PC-9 (cell line): ENCODE data around the gene DHX38. TPM values are rescaled to one million over a fixed set of nuclear protein-coding genes. Genes with fewer than 3 reads are reported as not detected.
"Not testable (repeated sequence)": the region's sequence is repeated elsewhere in the genome, so short reads cannot be mapped to it uniquely, and the experiment has no call there.

Experiments
- BruUV-seq: library from RNA; stranded (reverse); fragments of 400-500 nt; replicated peaks from 2 replicates; lab custom pipeline; 2021; lab: Mats Ljungman, UMichigan
- CTCF ChIA-PET: fragments of 300-600 bp; sonication (Branson Sonifier 250); formaldehyde crosslinking; loops from one replicate; lab custom pipeline; 2022; ENCODE audit warnings: antibody characterized with exemption; lab: Charles Lee
- POLR2A ChIA-PET: fragments of 300-600 bp; sonication (Branson Sonifier 250); formaldehyde crosslinking; loops from one replicate; lab custom pipeline; 2022; ENCODE audit warnings: antibody characterized with exemption; ENCODE audit not compliant: unreplicated experiment; lab: Charles Lee
- DNase-seq, 2 experiments: peaks; one replicate each; pipeline versions ENCODE4 v3.0.0 to v3.0.0-alpha.2; 2015 to 2022; ENCODE audit warnings: mixed read lengths in 1 of 2
- H2AFZ ChIP-seq: fragments of 200-600 bp; sonication (generic); 2 replicates; pipeline ENCODE4 v1.8.1; 2017; ENCODE audit warnings: antibody characterized with exemption
- H3F3A ChIP-seq: fragments of 200-600 bp; sonication (generic); 2 replicates; pipeline ENCODE4 v1.8.1; 2017; ENCODE audit warnings: antibody characterized with exemption, mild to moderate bottlenecking, low read depth; ENCODE audit not compliant: insufficient read depth
- H3K27ac ChIP-seq: fragments of 200-600 bp; sonication (generic); 2 replicates; pipeline ENCODE4 v1.6.1; 2016; ENCODE audit warnings: mixed run types
- H3K27me3 ChIP-seq: fragments of 200-600 bp; sonication (generic); 2 replicates; pipeline ENCODE4 v1.6.1; 2016; ENCODE audit warnings: low read depth, mixed run types; ENCODE audit not compliant: insufficient read depth
- H3K36me3 ChIP-seq: fragments of 200-600 bp; sonication (generic); 2 replicates; pipeline ENCODE4 v1.6.1; 2016; ENCODE audit warnings: low read depth, mixed run types
- H3K4me1 ChIP-seq: fragments of 200-600 bp; sonication (generic); replicated peaks from 2 replicates; pipeline ENCODE4 v1.6.1; 2016; ENCODE audit warnings: mixed run types; ENCODE audit not compliant: insufficient read depth
- H3K4me2 ChIP-seq: fragments of 200-600 bp; sonication (generic); 2 replicates; pipeline ENCODE4 v1.6.1; 2017; ENCODE audit warnings: mixed run types
- H3K4me3 ChIP-seq: fragments of 200-600 bp; sonication (generic); 2 replicates; pipeline ENCODE4 v1.6.1; 2016; ENCODE audit warnings: mixed run types
- H3K79me2 ChIP-seq: fragments of 200-600 bp; sonication (generic); 2 replicates; pipeline ENCODE4 v1.6.1; 2017; ENCODE audit warnings: low read depth, mixed run types
- H3K9me2 ChIP-seq: fragments of 200-600 bp; sonication (generic); 2 replicates; pipeline ENCODE4 v1.8.1; 2017; ENCODE audit warnings: mild to moderate bottlenecking; ENCODE audit not compliant: insufficient read depth
- H3K9me3 ChIP-seq: fragments of 200-600 bp; sonication (generic); 2 replicates; pipeline ENCODE4 v1.8.1; 2016; ENCODE audit warnings: low read depth; ENCODE audit not compliant: insufficient read depth
- H4K20me1 ChIP-seq: fragments of 200-600 bp; sonication (generic); 2 replicates; pipeline ENCODE4 v1.8.1; 2017; ENCODE audit not compliant: insufficient read depth
- EZH2 ChIP-seq: fragments of 200-600 bp; sonication (generic); IDR thresholded peaks from 2 replicates; pipeline ENCODE4 v1.8.0; 2017; ENCODE audit warnings: antibody characterized with exemption, low read depth
- intact Hi-C: fragments of 100-400 bp; cut with micrococcal nuclease; formaldehyde crosslinking; loops from one replicate; pipeline ENCODE4 v1.10.0; 2022; ENCODE audit not compliant: unreplicated experiment
- total RNA-seq: library from RNA; stranded (reverse); gene quantifications from 2 replicates; pipeline ENCODE4 v1.2.3, GENCODE V29; 2021
- TF ChIP-seq, protein P1 (sequence below): fragments of 200-600 bp; sonication (generic); conservative IDR thresholded peaks from 2 replicates; pipeline ENCODE4 v1.6.1; 2017; ENCODE audit warnings: mixed run types, antibody characterized with exemption, mild to moderate bottlenecking, moderate library complexity

DHX38 gene
- total RNA-seq, 1 experiment from 2014 or later, result 58.9 TPM

DNA sequence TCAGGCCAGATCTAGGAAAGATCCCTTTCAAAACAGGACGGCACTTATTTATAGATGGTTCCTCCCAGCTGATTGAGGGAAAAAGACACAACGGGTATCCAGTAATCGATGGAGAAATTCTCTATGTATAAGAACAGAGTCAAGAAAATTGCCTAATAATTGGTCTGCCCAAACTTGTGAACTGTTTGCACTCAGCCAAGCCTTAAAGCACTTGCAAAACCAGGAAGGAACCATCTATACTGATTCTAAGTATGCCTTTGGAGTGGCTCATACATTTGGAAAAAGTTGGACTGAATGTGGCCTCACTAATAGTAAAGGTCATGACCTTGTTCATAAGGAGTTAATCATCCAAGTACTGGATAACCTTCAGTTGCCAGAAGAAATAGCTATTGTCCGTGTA is 24.7 kb upstream of the DHX38 start:
- no peak overlapping the region for H3K4me3 ChIP-seq
- no peak overlapping the region for H2AFZ ChIP-seq
- no peaks in the 10 kb centered on the region for H3K36me3 ChIP-seq
- CTCF ChIA-PET, result no interaction called here
- H4K20me1 ChIP-seq, result no peaks in the 10 kb centered on the region
- DNase-seq, result no peak
- intact Hi-C loops, result no loop called here
- H3K9me3 ChIP-seq, result no peaks in the 10 kb centered on the region
- no TSS peak for BruUV-seq
- no peaks in the 10 kb centered on the region for H3K9me2 ChIP-seq
- H3K4me1 ChIP-seq, result no peaks in the 10 kb centered on the region
- no peak overlapping the region for H3K4me2 ChIP-seq
- no peaks in the 10 kb centered on the region for H3F3A ChIP-seq
- H3K27ac ChIP-seq, result no peak overlapping the region
- no peaks in the 10 kb centered on the region for H3K79me2 ChIP-seq
- TF ChIP-seq, protein P1, sequence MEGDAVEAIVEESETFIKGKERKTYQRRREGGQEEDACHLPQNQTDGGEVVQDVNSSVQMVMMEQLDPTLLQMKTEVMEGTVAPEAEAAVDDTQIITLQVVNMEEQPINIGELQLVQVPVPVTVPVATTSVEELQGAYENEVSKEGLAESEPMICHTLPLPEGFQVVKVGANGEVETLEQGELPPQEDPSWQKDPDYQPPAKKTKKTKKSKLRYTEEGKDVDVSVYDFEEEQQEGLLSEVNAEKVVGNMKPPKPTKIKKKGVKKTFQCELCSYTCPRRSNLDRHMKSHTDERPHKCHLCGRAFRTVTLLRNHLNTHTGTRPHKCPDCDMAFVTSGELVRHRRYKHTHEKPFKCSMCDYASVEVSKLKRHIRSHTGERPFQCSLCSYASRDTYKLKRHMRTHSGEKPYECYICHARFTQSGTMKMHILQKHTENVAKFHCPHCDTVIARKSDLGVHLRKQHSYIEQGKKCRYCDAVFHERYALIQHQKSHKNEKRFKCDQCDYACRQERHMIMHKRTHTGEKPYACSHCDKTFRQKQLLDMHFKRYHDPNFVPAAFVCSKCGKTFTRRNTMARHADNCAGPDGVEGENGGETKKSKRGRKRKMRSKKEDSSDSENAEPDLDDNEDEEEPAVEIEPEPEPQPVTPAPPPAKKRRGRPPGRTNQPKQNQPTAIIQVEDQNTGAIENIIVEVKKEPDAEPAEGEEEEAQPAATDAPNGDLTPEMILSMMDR, result no peak
- TF ChIP-seq EZH2, result no peak
- H3K27me3 ChIP-seq, result peaks cover 16% of the 10 kb centered on the region; the same call in 1 of the 2 replicates
- POLR2A ChIA-PET, result no interaction called here

GRCh38 chr16:72072514-72073342 is 20.9 kb upstream of the DHX38 start:
- Histone ChIP-seq H3K79me2 (no peaks in the 10 kb centered on the region), H3K9me2 (no peaks in the 10 kb centered on the region), H3K27ac (no peak overlapping the region), H3K36me3 (no peaks in the 10 kb centered on the region), H2AFZ (no peak overlapping the region), H3K4me2 (no peak overlapping the region), H3K4me1 (no peaks in the 10 kb centered on the region), H3K4me3 (no peak overlapping the region), H3K27me3 (no peaks in the 10 kb centered on the region), H3K9me3 (no peaks in the 10 kb centered on the region), H3F3A (no peaks in the 10 kb centered on the region), H4K20me1 (no peaks in the 10 kb centered on the region)
- TF ChIP-seq EZH2, result no peak
- POLR2A ChIA-PET, result no interaction called here
- DNase-seq, result no peak
- CTCF ChIA-PET, result interaction anchor here (0.6 kb wide), 2 partner anchors 321 to 462 kb away, joined by 7 to 9 read pairs; no protein-coding TSS in a partner anchor
- BruUV-seq, result no TSS peak
- intact Hi-C loops, result no loop called here

DNA sequence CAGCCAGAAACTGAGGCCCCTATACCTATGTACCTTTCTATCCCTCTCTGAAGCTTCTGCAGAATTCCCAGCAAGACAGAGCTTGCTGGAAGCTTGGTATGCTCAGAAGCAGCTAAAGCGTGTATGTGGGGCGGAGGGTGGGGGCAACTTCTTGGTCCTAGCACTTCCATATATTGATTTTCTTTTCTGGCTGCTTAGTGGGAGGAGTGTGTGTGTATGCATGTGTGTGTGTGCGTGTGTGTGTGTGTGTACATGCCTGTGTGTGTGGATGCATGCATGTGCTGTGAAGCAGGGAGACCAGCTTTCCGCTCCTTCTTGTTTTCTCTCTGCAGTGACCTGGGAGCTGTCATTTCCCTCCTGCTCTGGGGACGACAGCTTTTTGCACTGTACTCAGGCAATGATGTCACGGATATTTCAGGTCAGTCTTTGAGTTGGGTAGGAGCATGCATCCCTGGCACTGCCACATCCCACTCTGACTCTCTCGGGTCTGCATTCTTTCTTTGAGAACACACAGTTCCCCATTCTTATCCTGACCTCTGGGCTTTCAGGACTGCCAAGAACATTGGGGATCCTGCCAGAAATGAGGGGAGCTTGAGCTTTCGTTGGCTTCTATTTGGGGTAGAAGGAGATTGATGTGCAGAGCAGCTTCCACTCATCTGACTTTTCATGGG is 20.0 kb upstream of the DHX38 start:
- BruUV-seq, result no TSS peak
- no peaks in the 10 kb centered on the region for H3K9me2 ChIP-seq
- no peaks in the 10 kb centered on the region for H4K20me1 ChIP-seq
- no peaks in the 10 kb centered on the region for H3K36me3 ChIP-seq
- H3K27ac ChIP-seq, result no peak overlapping the region
- TF ChIP-seq EZH2, result no peak
- TF ChIP-seq, protein P1, result no peak
- H3K9me3 ChIP-seq, result no peaks in the 10 kb centered on the region
- intact Hi-C loops, result no loop called here
- no peaks in the 10 kb centered on the region for H3K27me3 ChIP-seq
- no peak for DNase-seq
- H3K4me1 ChIP-seq, result no peaks in the 10 kb centered on the region
- H3K4me2 ChIP-seq, result no peak overlapping the region
- no peak overlapping the region for H3K4me3 ChIP-seq
- ChIA-PET CTCF (interaction anchor here (0.6 kb wide), 1 partner anchor 463 kb away, joined by 9 read pairs; no protein-coding TSS in a partner anchor), POLR2A (no interaction called here)
- no peaks in the 10 kb centered on the region for H3K79me2 ChIP-seq
- no peaks in the 10 kb centered on the region for H3F3A ChIP-seq
- no peak overlapping the region for H2AFZ ChIP-seq

GRCh38 chr16:72075067-72075466 is 18.6 kb upstream of the DHX38 start:
- H2AFZ ChIP-seq, H3K4me1 ChIP-seq, intact Hi-C loops, CTCF ChIA-PET, BruUV-seq, H3K27me3 ChIP-seq, H3K27ac ChIP-seq, POLR2A ChIA-PET, H3F3A ChIP-seq, DNase-seq, H3K36me3 ChIP-seq, H3K79me2 ChIP-seq, H3K4me3 ChIP-seq, H4K20me1 ChIP-seq, H3K4me2 ChIP-seq, H3K9me3 ChIP-seq, H3K9me2 ChIP-seq: not testable (repeated sequence)

GRCh38 chr16:72076991-72077706 is 16.5 kb upstream of the DHX38 start:
- H3K27me3 ChIP-seq, H3K9me2 ChIP-seq, H4K20me1 ChIP-seq, H3K4me2 ChIP-seq, H3K9me3 ChIP-seq, H3K36me3 ChIP-seq, H3K4me3 ChIP-seq, H2AFZ ChIP-seq, H3K4me1 ChIP-seq, H3F3A ChIP-seq, H3K27ac ChIP-seq, BruUV-seq, H3K79me2 ChIP-seq, CTCF ChIA-PET, intact Hi-C loops, DNase-seq: not testable (repeated sequence)
- POLR2A ChIA-PET, result interaction anchor here (0.7 kb wide), 1 partner anchor 17 kb away, joined by 7 read pairs; the partner anchor contains the start of gene DHX38
